ENCODE measurements around the gene PLCG1. TPM values are rescaled to one million over a fixed set of nuclear protein-coding genes. Genes with fewer than 3 reads are reported as not detected.

Gene PLCG1
- total RNA-seq, 1 experiment from 2014 or later, result 45.6 TPM

GRCh38 chr20:41222296-41222695 is 85.0 kb downstream of the PLCG1 start:
- H3K27me3 ChIP-seq (ENCODE audit: insufficient read depth, low read length), result no peaks in the 10 kb centered on the region
- H3K79me2 ChIP-seq (ENCODE audit: insufficient read depth, low read length), result no peaks in the 10 kb centered on the region
- ChIA-PET CTCF (interaction anchor here (2.0 kb wide), 1 partner anchor 10 kb away, joined by 6 read pairs; no protein-coding TSS in a partner anchor), POLR2A (no interaction called here), RAD21 (ENCODE audit: low non-redundant PET in 1 of 2, low total read pairs in 2 of 2, uncharacterized antibody in 2 of 2, unreplicated experiment in 2 of 2) (no interaction called here)
- no peaks in the 10 kb centered on the region for H3K9me2 ChIP-seq (ENCODE audit: insufficient read depth)
- no peak for DNase-seq (ENCODE audit: low read depth, low spot score)
- no peak for TF ChIP-seq TCF7L2 (IDR thresholded peaks at IDR 0.05; ENCODE audit: borderline replicate concordance, extremely low read depth, insufficient read depth, insufficient read length)
- no peak for TF ChIP-seq SRF (IDR thresholded peaks at IDR 0.05; ENCODE audit: low read depth)
- TF ChIP-seq EGR1 (IDR thresholded peaks at IDR 0.05; ENCODE audit: low read depth), result no peak
- no peak for TF ChIP-seq FOSL1 (IDR thresholded peaks at IDR 0.05; ENCODE audit: low read depth)
- no peak for TF ChIP-seq ZNF274 (IDR thresholded peaks at IDR 0.05; ENCODE audit: low read depth, low read length)
- no peak for TF ChIP-seq SIN3A (IDR thresholded peaks at IDR 0.05; ENCODE audit: low read depth)
- TF ChIP-seq CBX3 (IDR thresholded peaks at IDR 0.05; ENCODE audit: low read depth), result no peak
- no peak for TF ChIP-seq REST (IDR thresholded peaks at IDR 0.05; ENCODE audit: low read depth)
- TF ChIP-seq, protein P1, sequence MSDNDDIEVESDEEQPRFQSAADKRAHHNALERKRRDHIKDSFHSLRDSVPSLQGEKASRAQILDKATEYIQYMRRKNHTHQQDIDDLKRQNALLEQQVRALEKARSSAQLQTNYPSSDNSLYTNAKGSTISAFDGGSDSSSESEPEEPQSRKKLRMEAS (IDR thresholded peaks at IDR 0.05), result no peak
- TF ChIP-seq POLR2A (IDR thresholded peaks at IDR 0.05; ENCODE audit: borderline replicate concordance, extremely low read depth, insufficient read depth, insufficient read length), result no peak
- no peak for TF ChIP-seq CEBPB (IDR thresholded peaks at IDR 0.05; ENCODE audit: low read depth)
- no peak for TF ChIP-seq SP1 (IDR thresholded peaks at IDR 0.05; ENCODE audit: low read depth)
- no peak for TF ChIP-seq RAD21 (IDR thresholded peaks at IDR 0.05; ENCODE audit: low read depth)
- no peak for TF ChIP-seq YY1 (IDR thresholded peaks at IDR 0.05; ENCODE audit: extremely low read depth, insufficient replicate concordance, low read depth, low read length)
- no peak for TF ChIP-seq POLR2AphosphoS5 (IDR thresholded peaks at IDR 0.05; ENCODE audit: low read depth, low read length)
- TF ChIP-seq EZH2phosphoT487 (IDR thresholded peaks at IDR 0.05; ENCODE audit: borderline replicate concordance), result no peak
- TF ChIP-seq ZFX (IDR thresholded peaks at IDR 0.05), result no peak
- TF ChIP-seq JUND (IDR thresholded peaks at IDR 0.05), result no peak
- no peaks in the 10 kb centered on the region for H3K4me1 ChIP-seq (ENCODE audit: control insufficient read depth in 1 of 2, insufficient read depth in 2 of 2, low read length in 2 of 2)
- intact Hi-C loops (cut with micrococcal nuclease), result no loop called here
- no peak overlapping the region for H2AFZ ChIP-seq (ENCODE audit: low read depth, low read length, poor library complexity, severe bottlenecking)
- no peak overlapping the region for H3K4me3 ChIP-seq (replicated peaks in 1 of 2; ENCODE audit: low read depth in 1 of 2, low read length in 2 of 2)
- H3K9ac ChIP-seq (ENCODE audit: low read length), result no peak overlapping the region
- H4K20me1 ChIP-seq (ENCODE audit: insufficient read depth), result no peaks in the 10 kb centered on the region
- no TSS peak for BruUV-seq (replicated peaks)
- no peak overlapping the region for H3K4me2 ChIP-seq (ENCODE audit: low read length)
- H3K9me3 ChIP-seq (ENCODE audit: control insufficient read depth in 1 of 2, insufficient read depth in 1 of 2, low read depth in 1 of 2, low read length in 2 of 2), result no peaks in the 10 kb centered on the region
- H3K27ac ChIP-seq (ENCODE audit: low read depth, low read length), result no peak overlapping the region
- H3K36me3 ChIP-seq (ENCODE audit: control insufficient read depth in 1 of 2, insufficient read depth in 2 of 2, low read length in 2 of 2), result no peaks in the 10 kb centered on the region
- ATAC-seq, result no peak
